HG03139 (cell line): Measurements from ENCODE around the gene SLC47A2.
"Not testable (repeated sequence)": the region's sequence is repeated elsewhere in the genome, so short reads cannot be mapped to it uniquely, and the experiment has no call there.

ENCODE experiments used
- ATAC-seq: cut with Tn5 transposase; IDR thresholded peaks from one replicate; pipeline ENCODE4 v1.9.1; 2021; ENCODE audit not compliant: unreplicated experiment

SLC47A2 gene

DNA sequence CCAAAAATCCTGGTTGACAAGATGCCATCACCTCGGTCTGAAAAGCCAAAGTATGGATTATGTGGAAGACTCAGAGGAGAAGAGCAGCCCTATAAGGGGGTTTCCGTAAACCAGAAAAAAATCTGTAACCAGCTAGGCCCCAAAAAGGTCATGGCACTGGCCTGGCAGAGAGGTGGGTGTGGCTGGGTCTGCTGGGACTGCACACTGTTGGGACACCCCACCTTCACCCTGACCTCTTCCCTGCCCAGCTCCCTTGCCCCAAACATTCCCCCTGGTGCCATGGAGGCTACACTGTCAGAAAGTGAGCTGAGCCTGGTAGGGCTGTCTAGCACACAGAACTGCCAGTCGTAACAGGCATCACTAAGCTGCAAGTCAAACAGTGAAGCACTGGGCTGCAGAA is 6.5 kb downstream of the SLC47A2 start:
- no peak for ATAC-seq

DNA sequence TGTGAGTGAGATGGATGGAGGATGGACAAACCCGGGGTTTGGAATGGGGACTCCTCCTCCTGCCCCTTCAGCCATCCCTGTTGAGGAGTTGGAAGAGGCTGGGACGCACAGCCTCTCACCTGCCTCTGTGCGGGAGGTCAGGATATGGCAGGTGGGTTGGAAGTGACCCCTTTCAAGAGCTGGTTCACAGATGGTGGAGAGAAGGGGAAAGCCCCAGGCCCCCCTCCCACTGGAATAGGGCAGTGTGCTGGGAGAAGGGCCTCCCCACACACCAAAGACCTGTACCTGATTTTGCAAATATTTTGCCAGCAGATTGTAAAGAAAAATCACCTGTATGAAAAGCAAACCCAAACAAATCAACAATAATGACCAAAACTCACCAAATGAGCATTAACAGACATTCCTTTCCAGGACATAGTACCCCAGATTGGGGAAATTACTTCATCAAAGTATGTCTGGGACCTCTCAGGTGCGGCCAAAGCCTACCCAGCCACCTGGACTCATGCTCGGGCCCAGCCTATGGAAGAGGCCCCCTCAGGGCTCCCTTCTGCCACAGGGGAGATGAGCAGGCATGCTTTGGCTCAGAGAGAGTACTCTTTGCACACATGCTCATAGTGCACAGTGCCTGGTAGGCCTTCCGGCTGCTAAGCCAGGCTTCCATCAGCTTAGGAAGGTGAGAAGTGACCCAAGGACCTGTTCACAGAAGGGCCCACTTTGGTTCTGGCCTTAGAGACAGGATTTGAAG is 7.8 kb downstream of the SLC47A2 start:
- ATAC-seq = no peak

DNA sequence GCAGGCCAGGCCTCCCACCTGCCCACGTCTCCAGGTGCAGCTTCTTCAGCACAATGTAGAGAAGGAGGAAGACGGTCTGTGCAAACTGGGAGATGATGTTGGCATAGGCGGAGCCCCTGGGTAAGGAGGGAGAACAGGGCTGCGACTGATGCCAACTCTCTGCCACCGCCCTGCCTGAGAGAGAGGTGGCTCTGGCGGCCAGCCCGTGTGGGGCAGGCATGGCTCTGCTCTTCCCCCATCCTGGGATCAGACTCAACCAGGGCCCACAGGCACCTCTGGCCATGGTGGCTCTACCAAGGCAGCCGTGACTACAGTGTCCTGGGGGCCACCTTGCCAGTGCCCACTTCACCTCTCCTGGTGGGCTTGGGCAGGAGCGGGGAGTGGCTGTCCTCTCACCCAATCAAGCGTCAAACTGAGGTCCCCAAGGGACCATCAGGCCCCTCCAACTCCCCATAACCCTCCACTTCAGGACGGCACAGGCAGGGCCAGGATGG is 8.6 kb downstream of the SLC47A2 start:
- no peak for ATAC-seq

DNA sequence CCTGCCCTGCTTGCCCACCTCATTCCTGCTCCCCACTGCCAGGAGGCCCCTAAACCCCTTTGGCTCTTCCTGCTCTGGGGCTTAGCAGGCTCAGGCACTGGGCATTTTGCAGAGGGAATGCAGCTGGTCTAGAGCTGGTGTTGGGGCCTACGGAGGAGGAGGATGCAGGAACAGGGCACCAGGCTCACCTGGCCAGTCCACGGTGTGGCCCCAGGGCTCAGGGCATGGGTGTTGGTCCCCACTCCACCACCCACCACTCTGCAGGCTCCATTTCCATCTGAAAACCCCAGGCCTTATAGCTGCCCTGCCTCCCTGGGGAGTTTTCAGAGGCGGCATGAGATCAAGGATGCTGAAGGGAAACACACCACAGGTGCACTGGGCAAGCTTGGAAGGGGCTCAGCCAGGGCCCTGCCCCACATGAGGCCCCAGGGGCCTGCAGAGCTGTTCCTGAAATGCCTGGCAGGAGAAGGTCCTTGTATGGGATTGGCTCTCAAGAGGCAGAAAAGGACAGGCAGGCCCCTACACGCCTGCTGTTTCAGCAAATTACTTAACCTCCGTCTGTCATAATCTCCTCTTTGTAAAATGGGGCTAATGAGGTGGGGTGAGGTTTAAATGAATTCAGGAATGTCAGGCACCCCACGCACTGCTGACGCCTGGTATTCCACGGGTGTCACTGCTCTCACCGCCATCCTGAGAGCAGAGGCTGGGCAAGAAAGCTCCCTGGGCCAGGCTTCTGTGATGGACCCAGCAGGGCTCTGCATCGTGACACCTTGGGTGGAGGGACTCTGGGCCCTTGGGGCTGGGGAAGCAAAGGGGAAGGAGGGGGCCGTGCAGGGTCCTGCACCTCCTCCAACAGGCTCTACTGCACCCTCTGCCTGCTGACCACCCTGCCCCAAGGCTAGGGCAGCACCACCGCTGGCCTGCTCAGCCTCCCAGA is 9.3 kb downstream of the SLC47A2 start:
- ATAC-seq = no peak

DNA sequence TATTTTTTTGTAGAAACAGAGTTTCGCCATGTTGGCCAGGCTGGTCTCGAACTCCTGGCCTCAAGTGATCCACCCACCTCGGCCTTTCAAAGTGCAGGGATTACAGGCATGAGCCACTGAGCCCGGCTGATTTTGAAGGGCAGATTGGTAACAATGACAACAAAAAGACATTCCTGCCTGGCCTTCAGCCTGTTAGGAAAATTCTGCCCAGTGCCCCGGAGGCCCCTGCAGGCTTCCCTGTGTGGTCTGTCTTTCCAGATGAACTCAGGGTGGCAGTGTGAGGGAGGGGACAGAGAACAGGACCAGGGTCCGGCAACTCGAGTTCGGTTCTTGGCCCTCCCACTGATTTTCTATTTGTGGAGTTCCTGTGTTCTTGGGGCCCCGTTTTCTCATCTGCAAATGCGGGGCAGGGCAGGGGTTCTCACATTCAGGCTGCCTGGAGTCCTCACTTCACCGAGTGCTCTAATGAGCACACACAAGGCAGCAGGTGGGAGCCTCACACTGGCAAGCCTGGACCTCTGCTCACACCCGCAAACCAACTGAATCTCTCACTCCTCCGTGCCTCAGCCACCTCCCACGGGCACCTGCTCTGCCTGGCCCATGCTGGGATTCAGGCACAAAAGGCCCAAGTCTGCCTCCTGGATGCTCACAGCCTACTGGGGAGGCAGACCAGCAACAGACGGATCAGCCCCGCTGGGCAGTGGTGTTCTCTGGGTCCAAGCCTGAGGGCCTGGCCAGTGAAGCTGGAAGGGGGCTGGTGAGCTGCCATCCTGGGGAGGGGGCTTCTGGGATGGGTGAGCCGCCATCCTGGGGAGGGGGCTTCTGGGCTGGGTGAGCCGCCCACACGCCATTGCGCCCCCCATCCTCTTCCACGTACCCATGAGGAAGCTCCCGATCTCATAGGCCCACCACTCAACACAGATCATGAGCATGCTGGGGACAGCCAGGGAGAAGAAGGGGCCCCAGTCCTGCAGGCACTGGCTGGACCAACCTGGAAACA is 10.3 kb downstream of the SLC47A2 start:
- ATAC-seq = no peak

DNA sequence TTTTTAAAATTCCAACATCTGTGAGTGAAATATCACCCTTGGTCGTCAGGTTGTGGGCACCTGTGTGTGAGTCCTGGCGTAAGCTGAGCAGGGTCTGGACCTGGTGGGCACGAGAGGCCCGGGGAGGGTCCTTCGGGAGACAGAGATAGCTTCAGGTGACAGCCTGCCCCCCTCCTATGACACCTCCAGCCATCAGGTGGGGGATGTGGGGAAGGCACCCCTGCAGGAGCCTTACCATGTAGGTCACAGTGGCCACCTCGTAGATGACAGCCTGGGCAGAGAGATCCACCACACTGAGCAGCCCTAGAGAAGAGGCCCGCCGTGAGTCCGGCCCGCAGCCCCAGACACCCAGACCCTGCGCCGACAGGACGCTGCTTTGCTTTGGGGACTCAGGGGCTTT is 11.2 kb downstream of the SLC47A2 start:
- no peak for ATAC-seq

DNA sequence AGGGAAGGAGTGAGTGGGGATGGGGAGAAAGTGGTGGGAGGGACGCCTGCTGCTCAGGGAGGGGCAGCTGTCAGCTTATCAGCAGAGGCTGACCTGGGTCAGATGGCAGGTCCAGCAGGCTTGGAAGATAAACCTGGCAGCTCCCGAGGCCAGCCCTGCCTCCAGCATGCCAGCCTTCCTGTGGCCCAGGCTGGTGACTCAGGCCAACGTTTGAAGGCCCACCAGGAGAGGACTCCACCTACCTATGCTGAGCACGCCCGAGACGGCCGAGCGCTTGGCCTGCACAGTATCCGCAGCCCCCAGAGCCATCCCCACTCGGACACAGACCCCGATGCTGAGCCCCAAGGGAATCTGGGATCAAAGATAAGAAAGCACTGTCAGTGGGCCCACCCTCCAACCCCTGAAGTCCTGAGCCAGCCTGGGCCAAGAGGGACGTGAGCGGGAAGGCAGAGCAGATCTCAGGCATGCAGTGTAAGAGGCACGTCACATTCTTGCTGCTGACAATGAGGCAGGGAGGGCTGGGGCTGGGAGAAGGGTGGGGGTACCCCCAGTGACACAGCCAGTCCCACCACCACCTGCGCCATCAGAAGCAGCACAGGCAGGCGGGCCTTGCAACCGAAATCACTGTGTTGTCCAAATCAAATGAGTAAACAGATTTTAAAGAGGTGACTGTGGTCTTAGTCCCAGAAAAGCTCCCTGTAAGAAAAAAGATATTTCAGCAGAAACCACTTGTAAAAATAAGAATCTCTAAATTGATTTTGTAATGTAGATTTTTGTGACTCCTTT is 12.4 kb downstream of the SLC47A2 start:
- no peak for ATAC-seq

DNA sequence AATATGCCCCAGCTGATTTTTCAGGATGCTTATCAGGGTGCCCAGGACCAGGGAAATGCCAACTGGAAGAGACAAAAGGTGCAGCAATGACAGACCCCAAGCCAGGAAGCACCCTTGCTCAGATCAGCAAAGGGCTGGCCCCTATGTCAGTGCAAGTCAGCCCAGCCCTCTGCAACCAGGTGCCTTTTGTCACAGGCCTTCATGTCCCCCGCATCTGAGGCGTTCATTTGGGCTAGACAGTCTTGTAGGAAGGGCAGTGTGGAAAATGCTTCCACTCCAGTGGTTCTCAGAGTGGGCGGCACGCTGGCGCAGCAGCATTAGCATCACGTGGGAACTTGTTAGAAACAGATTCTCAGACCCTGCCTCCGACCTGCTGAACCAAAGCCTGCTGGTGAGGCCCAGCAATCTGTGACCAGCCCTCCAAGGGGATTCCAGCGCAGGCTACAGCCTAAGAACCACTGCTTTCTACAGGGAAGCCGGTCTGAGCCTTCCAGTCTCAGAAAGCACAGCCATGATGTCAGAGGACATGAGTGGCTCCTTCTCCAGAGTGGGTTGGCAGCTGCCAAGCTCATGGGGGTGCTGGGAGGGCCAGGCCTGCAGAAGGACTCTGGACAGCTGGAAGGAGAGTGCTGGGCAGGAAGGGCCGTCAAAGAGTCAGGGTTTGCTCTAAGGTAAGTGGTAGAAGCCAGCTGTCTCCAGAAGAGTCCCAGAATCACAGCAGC is 13.1 kb downstream of the SLC47A2 start:
- ATAC-seq = no peak

DNA sequence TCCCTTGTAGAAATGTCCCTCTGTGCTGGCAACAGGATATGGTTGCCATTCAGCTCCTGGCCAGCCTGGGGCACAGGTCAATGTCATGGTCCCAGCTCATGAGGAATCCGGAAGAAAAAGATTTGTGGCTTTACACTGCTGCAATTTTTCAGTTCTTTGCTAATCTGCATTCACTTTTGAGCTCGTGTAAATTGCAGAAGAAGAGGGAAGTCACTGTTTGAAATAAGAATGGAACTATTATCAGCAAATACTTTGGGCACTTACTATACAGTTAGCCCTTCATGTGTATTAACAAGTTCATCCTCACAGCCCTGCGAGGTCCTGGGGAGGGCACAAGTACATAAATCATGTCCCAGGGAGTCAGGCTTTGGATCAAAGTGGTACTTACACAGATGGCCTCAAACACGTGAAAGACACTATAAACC is 14.2 kb downstream of the SLC47A2 start:
- no peak for ATAC-seq

DNA sequence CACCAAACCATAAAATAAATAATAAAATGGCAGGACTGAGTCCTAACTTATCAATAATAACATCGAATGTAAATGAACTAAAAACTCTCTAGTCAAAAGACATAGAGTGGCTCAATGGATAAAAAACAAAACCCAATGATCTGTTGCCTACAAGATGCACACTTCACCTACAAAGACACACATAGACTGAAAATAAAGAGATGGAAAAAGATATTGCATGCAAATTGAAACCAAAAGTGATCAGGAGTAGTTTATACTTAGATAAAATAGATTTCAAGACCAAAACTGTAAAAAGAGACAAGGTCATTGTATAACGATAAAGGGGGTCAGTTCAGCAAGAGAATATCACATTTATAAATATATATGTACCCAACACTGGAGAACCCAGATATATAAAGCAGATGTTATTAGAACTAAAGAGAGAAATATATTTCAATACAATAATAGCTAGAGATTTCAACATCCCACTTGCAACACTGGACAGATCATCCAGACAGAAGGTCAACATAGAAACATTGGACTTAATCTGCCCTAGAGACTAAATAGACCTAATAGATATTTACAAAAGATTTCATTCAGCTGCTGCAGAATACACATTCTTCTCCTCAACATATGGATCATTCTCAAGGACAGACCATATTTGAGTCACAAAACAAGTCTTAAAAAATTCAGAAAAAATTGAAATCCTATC is 29.8 kb downstream of the SLC47A2 start:
- ATAC-seq = no peak

DNA sequence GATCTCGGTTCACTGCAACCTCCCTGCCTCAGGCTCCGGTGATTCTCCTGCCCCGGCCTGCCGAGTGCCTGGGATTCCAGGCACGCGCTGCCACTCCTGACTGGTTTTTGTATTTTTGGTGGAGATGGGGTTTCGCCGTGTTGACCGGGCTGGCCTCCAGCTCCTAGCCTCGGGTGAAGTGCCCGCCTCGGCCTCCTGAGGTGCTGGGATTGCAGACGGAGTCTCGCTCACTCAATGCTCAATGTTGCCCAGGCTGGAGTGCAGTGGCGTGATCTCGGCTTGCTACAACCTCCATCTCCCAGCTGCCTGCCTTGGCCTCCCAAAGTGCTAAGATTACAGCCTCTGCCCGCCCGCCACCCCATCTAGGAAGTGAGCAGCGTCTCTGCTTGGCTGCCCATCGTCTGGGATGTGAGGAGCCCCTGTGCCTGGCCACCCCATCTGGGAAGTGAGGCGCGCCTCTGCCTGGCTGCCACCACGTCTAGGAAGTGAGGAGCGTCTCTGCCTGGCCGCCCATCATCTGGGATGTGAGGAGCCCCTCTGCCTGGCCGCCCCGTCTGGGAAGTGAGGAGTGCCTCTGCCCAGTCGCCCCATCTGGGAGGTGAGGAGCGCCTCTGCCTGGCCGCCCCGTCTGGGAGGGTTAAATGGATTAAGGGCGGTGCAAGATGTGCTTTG is 31.3 kb downstream of the SLC47A2 start:
- not testable (repeated sequence) for ATAC-seq

DNA sequence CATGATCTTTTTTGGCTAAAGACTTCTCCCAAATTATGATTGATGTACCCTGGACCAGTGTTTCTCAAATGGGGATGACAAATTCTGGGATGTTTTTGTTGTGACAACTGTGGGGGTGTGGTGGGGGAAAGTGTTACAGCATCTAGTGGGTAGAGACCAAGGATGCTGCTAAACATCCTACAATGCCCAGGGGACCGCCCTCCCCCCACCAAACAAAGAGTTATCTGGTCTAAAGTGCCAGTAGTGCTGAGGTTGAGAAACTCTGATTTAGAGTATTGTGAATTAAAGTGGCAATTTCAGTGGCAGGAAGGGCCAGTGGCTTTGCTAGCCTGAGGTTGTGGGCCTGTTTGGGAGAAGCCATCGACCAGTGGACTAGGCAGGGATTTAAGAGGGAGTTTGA is 33.3 kb downstream of the SLC47A2 start:
- no peak for ATAC-seq

DNA sequence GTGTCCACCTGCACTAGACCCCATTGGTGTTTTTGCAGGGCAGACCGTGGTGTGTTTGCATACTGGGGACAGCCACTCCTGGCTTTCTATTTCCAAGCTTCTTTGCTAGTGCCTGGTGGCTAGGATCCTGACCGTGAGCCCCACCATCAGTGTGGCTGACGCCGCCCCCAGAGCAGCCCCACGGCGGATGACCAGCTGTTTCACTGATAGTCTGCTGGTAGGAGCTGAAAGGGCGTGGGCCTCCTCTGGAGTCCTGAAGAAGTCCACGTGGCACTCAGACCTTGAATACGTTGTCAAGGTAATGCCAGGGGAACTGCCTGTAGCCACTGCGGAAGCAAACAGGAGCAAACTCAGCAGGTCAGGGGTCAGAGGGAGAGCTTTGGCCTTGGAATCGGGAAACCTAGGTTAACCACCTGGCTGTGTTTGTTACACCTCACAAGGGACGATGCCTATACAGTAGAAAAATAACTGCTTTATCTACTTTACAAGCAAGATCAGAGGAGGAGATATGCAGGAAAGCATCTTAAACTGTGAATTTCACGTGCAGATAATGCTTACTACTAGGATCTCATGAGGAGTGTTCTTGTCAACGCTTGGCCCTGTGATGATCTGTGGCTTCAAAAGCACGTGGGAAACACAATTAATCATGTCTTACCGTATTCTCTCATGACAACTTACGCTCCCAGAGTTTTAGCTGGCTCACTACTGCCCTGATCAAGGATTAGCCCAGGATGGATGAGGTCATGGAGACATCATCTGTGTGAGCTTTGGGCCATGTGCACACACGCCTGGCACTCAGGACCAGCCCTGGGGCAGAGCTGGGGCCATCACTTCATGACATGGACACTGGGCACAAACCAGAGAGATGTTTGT is 37.6 kb downstream of the SLC47A2 start:
- no peak for ATAC-seq

DNA sequence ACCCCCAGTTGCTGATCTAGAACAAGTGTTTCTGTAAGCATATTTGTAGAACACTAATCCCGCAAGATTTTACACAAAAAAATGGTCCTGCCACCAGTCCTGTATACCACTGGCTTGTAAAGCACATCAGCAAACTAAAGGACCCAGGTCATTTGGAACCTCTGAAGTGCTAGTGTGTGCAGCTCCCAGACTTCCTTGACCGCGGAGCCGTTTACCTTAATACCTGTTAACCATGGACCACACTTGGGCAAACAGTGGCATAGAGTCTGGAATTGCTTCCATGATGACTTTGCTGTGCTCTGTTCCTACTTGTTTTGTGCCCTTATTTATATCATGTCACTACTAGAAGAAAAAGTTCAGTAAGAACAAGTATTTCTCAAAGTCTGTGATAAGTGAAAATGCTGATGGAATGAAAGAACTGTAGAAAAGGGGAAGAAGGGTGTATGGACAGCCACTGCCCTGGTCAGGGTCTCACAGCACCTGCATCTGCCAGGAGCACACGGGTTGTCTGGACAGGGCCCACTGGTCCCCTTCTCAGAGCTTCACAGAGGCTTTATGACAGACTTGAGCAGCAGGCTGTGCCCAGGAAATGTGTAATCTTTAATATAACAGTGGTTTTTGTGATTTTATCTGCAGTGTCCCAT is 38.5 kb downstream of the SLC47A2 start:
- no peak for ATAC-seq

DNA sequence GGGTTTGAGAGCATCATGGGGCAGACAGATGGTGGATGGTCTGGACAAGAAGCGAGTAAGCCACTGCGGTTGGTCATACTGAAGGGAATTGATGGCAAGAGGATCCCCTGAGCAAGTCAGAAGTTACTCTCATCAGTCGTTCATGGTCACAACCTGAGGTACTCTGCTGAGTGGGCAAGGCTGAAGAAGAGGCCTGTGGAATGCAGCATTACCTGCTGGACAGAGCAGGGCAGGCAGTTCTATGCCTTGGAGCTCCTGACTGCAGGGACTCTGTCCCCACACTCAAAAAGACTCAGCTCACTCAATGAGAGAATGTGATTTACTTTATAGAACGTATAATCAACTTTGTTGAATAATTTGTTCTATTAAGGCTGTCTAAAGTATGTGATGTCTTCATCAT is 39.5 kb downstream of the SLC47A2 start:
- ATAC-seq = no peak

DNA sequence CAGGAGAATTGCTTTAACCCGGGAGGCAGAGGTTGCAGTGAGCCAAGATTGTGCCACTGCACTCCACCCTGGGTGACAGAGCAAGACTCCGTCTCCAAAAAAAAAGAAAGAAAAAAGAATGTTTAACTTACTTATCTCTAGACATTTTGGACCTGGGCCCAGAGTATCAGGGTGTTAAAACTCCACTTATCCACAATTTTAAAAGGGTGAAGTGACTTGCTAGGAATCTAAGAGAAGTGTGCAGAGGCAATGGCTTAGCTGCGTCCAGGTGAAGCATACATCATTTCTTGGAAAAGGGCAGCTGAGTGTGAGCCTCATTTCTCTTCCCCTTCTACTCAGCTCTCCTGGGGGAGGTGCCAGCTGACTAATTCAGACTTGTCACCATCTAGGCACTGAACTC is 42.8 kb downstream of the SLC47A2 start:
- ATAC-seq = no peak
